ENCODE data around the gene WTAP. TPM values are rescaled to one million over a fixed set of nuclear protein-coding genes. Genes with fewer than 3 reads are reported as not detected.

Gene WTAP
- total RNA-seq, 1 donor from 2014 or later, result 88.3 TPM

DNA sequence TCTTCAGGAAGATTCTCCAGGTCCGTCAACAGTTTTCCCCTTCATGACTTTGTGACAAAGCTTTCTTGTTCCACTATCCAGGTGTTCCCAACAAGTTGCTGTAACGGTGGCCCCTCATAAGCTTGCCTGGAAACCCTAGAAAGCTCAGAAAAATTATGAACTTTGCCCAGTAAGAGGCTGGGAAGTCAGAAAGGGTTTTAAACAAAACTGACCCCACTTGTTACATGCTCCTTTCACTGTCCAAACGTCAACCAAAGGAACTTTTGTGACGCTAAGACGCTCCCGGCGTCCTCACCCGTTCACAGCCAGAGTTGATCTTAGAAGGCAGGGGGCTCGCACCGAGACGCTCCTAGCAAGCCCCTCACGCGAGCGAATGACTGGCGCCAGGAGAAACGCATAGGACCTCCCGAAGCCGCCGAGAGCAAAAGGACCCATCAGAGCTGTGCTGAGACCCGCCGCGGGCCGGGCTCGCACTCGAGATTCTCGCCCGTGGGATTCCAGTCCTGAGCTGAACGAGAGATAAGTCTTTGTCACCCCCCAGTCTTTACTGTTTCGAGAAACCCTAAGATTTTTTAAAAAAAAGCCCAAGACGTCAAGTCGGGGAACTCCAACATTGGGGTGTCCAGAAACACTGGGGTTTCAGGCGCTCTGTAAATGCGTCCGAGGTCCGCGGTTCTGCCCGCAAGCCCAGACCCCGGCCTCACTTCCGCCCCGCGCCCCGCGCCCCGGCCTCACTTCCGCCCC lies 34.0 kb downstream of the WTAP start:
- peak overlapping the region; percentile 63 for H3K4me3 ChIP-seq (ENCODE audit: low read depth, low read length)
- peaks cover 3% of the 10 kb centered on the region for H3K36me3 ChIP-seq (ENCODE audit: control insufficient read depth, insufficient read depth, low read length)
- TF ChIP-seq, protein P1, sequence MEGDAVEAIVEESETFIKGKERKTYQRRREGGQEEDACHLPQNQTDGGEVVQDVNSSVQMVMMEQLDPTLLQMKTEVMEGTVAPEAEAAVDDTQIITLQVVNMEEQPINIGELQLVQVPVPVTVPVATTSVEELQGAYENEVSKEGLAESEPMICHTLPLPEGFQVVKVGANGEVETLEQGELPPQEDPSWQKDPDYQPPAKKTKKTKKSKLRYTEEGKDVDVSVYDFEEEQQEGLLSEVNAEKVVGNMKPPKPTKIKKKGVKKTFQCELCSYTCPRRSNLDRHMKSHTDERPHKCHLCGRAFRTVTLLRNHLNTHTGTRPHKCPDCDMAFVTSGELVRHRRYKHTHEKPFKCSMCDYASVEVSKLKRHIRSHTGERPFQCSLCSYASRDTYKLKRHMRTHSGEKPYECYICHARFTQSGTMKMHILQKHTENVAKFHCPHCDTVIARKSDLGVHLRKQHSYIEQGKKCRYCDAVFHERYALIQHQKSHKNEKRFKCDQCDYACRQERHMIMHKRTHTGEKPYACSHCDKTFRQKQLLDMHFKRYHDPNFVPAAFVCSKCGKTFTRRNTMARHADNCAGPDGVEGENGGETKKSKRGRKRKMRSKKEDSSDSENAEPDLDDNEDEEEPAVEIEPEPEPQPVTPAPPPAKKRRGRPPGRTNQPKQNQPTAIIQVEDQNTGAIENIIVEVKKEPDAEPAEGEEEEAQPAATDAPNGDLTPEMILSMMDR (IDR thresholded peaks at IDR 0.05; ENCODE audit: insufficient read depth, low read length, poor library complexity, severe bottlenecking), result no peak
- no peaks in the 10 kb centered on the region for H3K27me3 ChIP-seq (ENCODE audit: control insufficient read depth, insufficient read depth, low read length)
- DNase-seq (ENCODE audit: low read depth), result no peak

DNA sequence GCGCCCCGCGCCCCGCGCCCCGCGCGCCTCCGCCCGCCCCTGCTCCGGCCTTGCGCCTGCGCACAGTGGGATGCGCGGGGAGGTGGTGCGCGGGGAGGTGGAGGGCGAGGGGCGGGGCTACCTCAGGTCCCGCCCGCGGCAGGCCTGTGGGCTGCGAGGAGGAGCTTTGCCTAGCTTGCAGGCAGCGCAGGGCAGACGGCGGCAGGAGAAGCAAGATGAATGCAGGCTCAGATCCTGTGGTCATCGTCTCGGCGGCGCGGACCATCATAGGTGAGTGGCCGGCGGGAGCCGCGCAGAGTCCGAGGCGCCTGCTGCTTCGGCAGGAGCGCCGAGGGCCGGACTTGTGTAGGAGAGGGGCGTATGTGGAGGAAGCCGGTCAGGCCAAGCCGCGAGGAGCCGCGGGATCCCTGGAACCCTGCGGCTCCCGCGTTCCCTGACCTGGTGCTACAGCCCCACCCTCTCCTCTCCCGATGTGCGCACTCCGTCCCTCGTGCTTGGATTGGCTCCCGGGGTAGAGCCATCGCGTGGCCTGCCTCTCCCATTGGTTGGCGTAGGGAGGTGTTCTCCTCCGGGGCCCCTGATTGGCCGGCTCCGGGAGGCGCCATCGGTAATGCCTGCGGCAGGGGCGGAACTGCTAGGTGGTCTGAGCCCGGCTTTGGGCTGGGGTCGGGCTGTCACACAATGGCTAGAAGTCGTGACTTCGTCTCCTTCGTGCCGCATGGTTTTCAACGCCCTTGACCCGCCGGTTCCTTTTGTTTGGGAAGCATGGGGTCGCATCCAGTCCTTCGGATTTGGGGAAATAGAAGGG lies 34.8 kb downstream of the WTAP start, which contains the start of gene ACAT2:
Gene ACAT2, plus strand, starts transcription at position 173 of the 808 bp plus-strand sequence. Its CDS starts 43 bp downstream, at position 216.
- peak within 1 kb of the TSS; percentile 63 for H3K4me3 ChIP-seq (ENCODE audit: low read depth, low read length)
- peak; percentile 71 for DNase-seq (ENCODE audit: low read depth)
- no peaks in the 10 kb centered on the region for H3K27me3 ChIP-seq (ENCODE audit: control insufficient read depth, insufficient read depth, low read length)
- peaks cover 4% of the 10 kb centered on the region for H3K36me3 ChIP-seq (ENCODE audit: control insufficient read depth, insufficient read depth, low read length)
- TF ChIP-seq, protein P1 (IDR thresholded peaks at IDR 0.05; ENCODE audit: insufficient read depth, low read length, poor library complexity, severe bottlenecking), result no peak

DNA sequence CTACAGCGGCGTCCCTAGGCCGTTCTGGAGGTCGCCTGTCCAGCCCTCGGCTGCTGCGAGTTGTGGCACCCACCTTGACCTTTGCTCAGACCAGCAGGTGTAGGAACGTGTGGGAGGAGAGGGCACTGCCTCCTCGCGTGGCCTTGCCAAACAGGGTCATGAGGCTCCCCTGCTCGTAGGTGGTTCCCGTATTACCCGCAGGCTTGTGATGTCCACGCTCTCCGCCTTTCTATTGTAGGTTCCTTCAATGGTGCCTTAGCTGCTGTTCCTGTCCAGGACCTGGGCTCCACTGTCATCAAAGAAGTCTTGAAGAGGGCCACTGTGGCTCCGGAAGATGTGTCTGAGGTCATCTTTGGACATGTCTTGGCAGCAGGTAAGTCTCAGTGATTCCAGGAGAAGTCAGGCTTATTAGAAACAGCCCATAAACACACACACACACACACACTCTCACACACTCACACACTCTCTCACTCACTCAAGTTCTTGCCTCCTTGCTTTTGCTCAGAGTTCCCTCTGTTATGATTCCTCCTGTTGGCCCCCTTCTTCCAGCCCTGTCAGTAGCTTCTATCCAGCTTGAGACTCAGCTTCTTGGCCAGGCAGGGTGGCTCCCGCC lies 35.5 kb downstream of the WTAP start:
- no peaks in the 10 kb centered on the region for H3K27me3 ChIP-seq (ENCODE audit: control insufficient read depth, insufficient read depth, low read length)
- peak overlapping the region; percentile 63 for H3K4me3 ChIP-seq (ENCODE audit: low read depth, low read length)
- TF ChIP-seq, protein P1 (IDR thresholded peaks at IDR 0.05; ENCODE audit: insufficient read depth, low read length, poor library complexity, severe bottlenecking), result no peak
- no peak for DNase-seq (ENCODE audit: low read depth)
- H3K36me3 ChIP-seq (ENCODE audit: control insufficient read depth, insufficient read depth, low read length), result peaks cover 4% of the 10 kb centered on the region

DNA sequence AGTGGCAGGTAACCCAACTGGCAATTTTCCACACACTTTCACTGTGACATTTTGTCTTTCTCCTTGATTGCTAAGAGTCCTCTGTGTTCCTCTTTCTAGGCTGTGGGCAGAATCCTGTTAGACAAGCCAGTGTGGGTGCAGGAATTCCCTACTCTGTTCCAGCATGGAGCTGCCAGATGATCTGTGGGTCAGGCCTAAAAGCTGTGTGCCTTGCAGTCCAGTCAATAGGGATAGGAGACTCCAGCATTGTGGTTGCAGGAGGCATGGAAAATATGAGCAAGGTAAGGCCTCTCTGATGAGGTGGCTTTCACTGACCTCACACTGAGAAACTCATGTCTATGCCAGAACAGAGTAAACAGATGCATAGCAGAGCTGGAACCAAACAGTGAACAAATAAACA lies 39.6 kb downstream of the WTAP start:
- no peak for DNase-seq (ENCODE audit: low read depth)
- TF ChIP-seq, protein P1 (IDR thresholded peaks at IDR 0.05; ENCODE audit: insufficient read depth, low read length, poor library complexity, severe bottlenecking), result no peak
- Histone ChIP-seq H3K36me3 (ENCODE audit: control insufficient read depth, insufficient read depth, low read length) (peaks cover 4% of the 10 kb centered on the region), H3K4me3 (ENCODE audit: low read depth, low read length) (no peak overlapping the region), H3K27me3 (ENCODE audit: control insufficient read depth, insufficient read depth, low read length) (no peaks in the 10 kb centered on the region)

DNA sequence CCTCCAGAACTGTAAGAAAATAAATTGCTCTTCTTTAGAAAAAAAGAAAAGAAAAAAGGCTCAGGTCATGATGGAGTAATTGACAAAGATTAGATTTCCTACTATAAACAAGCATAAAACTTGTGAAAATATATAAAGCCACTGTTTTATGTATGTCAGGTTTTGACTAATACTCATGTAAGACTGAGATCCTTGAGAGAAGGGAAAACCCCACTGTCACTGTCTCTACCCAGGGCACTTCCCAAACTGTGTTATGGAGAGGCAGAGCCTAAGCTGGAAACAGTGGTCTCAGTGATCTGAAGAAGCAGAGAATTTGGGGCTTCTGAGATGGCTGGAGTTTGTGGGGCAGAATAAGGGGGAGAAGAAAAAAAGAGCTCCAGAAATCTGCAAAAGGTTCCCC lies 42.2 kb downstream of the WTAP start:
- H3K36me3 ChIP-seq (ENCODE audit: control insufficient read depth, insufficient read depth, low read length), result peaks cover 2% of the 10 kb centered on the region
- TF ChIP-seq, protein P1 (IDR thresholded peaks at IDR 0.05; ENCODE audit: insufficient read depth, low read length, poor library complexity, severe bottlenecking), result no peak
- H3K4me3 ChIP-seq (ENCODE audit: low read depth, low read length), result no peak overlapping the region
- no peak for DNase-seq (ENCODE audit: low read depth)
- no peaks in the 10 kb centered on the region for H3K27me3 ChIP-seq (ENCODE audit: control insufficient read depth, insufficient read depth, low read length)
